ENCODE results near the gene CD47. TPM values are rescaled to one million over a fixed set of nuclear protein-coding genes. Genes with fewer than 3 reads are reported as not detected.

CD47 gene
- total and polyA plus RNA-seq, 2 of the 13 experiments (the other 11 are each of a cell fraction or from before 2014, with no cell fraction given), result 3.3 to 6.5 TPM

- ChIA-PET POLR2A (no interaction called here), CTCF (ENCODE audit: low intra/inter-chr PET ratio, low total read pairs) (no interaction called here)
- FAIRE-seq (no peak), ATAC-seq (no peak), DNase-seq (ENCODE audit: low spot score) (no peak)
- no peak overlapping the region for H3K27ac ChIP-seq (ENCODE audit: extremely low read length, insufficient read depth, low read length)
- H2AFZ ChIP-seq (ENCODE audit: low read length), result no peak overlapping the region
- H3K79me2 ChIP-seq (ENCODE audit: insufficient read depth, low read length), result no peaks in the 10 kb centered on the region
- in situ Hi-C loops (cut with HindIII; ENCODE audit: extremely low pct_ligation_motif_present, low pct_unique_long_range_greater_than_20kb) (no loop called here), intact Hi-C loops (cut with micrococcal nuclease; ENCODE audit: unreplicated experiment) (no loop called here)
- H3K4me1 ChIP-seq (ENCODE audit: insufficient read depth, low read length), result no peaks in the 10 kb centered on the region
- no peaks in the 10 kb centered on the region for H3K36me3 ChIP-seq (replicated peaks in 1 of 2; ENCODE audit: control insufficient read depth in 1 of 2, insufficient read depth in 2 of 2, low read length in 2 of 2)
- H3K9me3 ChIP-seq (ENCODE audit: low read length), result no peaks in the 10 kb centered on the region
- no peak overlapping the region for H3K9ac ChIP-seq (ENCODE audit: insufficient read depth, low read depth, low read length)
- TF ChIP-seq TBX2 (CRISPR knock-in tag; IDR thresholded peaks at IDR 0.05; ENCODE audit: borderline replicate concordance) (no peak), ATF7-NPFF (CRISPR knock-in tag; IDR thresholded peaks at IDR 0.05; ENCODE audit: low read depth) (no peak)
- 28% methylated on average over 12 of the region's 13 CpGs for WGBS (ENCODE audit: low lambda C conversion rate)
- no peaks in the 10 kb centered on the region for H4K20me1 ChIP-seq (ENCODE audit: insufficient read depth, low read length)
- BruUV-seq (replicated peaks), result no TSS peak
- no peak overlapping the region for H3K4me2 ChIP-seq (ENCODE audit: low read depth, low read length)
- H3K27me3 ChIP-seq (ENCODE audit: control insufficient read depth in 1 of 2, insufficient read depth in 2 of 2, low read length in 2 of 2), result no peaks in the 10 kb centered on the region; a peak in 1 of 5 replicates
- no peak overlapping the region for H3K4me3 ChIP-seq (replicated peaks in 1 of 3; ENCODE audit: insufficient read depth in 1 of 3, low read depth in 2 of 3, low read length in 3 of 3)
These were observed 46.0 kb upstream of the CD47 start for GRCh38 chr3:108136561-108137459.

- in situ Hi-C loops (cut with HindIII; ENCODE audit: extremely low pct_ligation_motif_present, low pct_unique_long_range_greater_than_20kb) (no loop called here), intact Hi-C loops (cut with micrococcal nuclease; ENCODE audit: unreplicated experiment) (no loop called here)
- H3K9me3 ChIP-seq (ENCODE audit: low read length), result no peaks in the 10 kb centered on the region
- WGBS (ENCODE audit: low lambda C conversion rate), result 0% methylated on average over 1 of the region's 1 CpG
- ATAC-seq (no peak), FAIRE-seq (no peak), DNase-seq (ENCODE audit: low spot score) (no peak)
- CTCF ChIA-PET (ENCODE audit: low intra/inter-chr PET ratio, low total read pairs), result no interaction called here
- H3K4me2 ChIP-seq (ENCODE audit: low read depth, low read length), result no peak overlapping the region
- H4K20me1 ChIP-seq (ENCODE audit: insufficient read depth, low read length), result no peaks in the 10 kb centered on the region
- H3K4me3 ChIP-seq (replicated peaks in 1 of 3; ENCODE audit: insufficient read depth in 1 of 3, low read depth in 2 of 3, low read length in 3 of 3), result no peak overlapping the region
- H3K4me1 ChIP-seq (ENCODE audit: insufficient read depth, low read length), result no peaks in the 10 kb centered on the region
- BruUV-seq (replicated peaks), result no TSS peak
- H3K79me2 ChIP-seq (ENCODE audit: insufficient read depth, low read length), result no peaks in the 10 kb centered on the region
- H3K36me3 ChIP-seq (replicated peaks in 1 of 2; ENCODE audit: control insufficient read depth in 1 of 2, insufficient read depth in 2 of 2, low read length in 2 of 2), result no peaks in the 10 kb centered on the region
- H3K27ac ChIP-seq (ENCODE audit: extremely low read length, insufficient read depth, low read length), result no peak overlapping the region
- H3K27me3 ChIP-seq (ENCODE audit: control insufficient read depth in 1 of 2, insufficient read depth in 2 of 2, low read length in 2 of 2), result no peaks in the 10 kb centered on the region; a peak in 1 of 5 replicates
- no peak overlapping the region for H2AFZ ChIP-seq (ENCODE audit: low read length)
- H3K9ac ChIP-seq (ENCODE audit: insufficient read depth, low read depth, low read length), result no peak overlapping the region
- POLR2A ChIA-PET, result no interaction called here
- TF ChIP-seq YEATS4 (CRISPR knock-in tag; IDR thresholded peaks at IDR 0.05; ENCODE audit: borderline replicate concordance), result no peak
- no peak for TF ChIP-seq KLF11 (CRISPR knock-in tag; IDR thresholded peaks at IDR 0.05)
- no peak for TF ChIP-seq SP5 (CRISPR knock-in tag; IDR thresholded peaks at IDR 0.05; ENCODE audit: borderline replicate concordance, low read depth)
- no peak for TF ChIP-seq REST (IDR thresholded peaks at IDR 0.05; ENCODE audit: borderline replicate concordance in 1 of 2, low read depth in 1 of 2, low read length in 2 of 2)
- TF ChIP-seq POGZ (CRISPR knock-in tag; IDR thresholded peaks at IDR 0.05), result no peak
- TF ChIP-seq ZNF17 (CRISPR knock-in tag; IDR thresholded peaks at IDR 0.05), result no peak
- TF ChIP-seq ZNF614 (CRISPR knock-in tag; IDR thresholded peaks at IDR 0.05; ENCODE audit: borderline replicate concordance), result no peak
- TF ChIP-seq TRIM22 (IDR thresholded peaks at IDR 0.05), result no peak
- no peak for TF ChIP-seq ZNF558 (CRISPR knock-in tag; IDR thresholded peaks at IDR 0.05; ENCODE audit: borderline replicate concordance)
- TF ChIP-seq ZNF160 (CRISPR knock-in tag; IDR thresholded peaks at IDR 0.05), result no peak
- no peak for TF ChIP-seq SIN3A (IDR thresholded peaks at IDR 0.05; ENCODE audit: borderline replicate concordance, low read depth, low read length)
- no peak for TF ChIP-seq SMAD9 (CRISPR knock-in tag; IDR thresholded peaks at IDR 0.05)
These were observed 43.7 kb upstream of the CD47 start for GRCh38 chr3:108134555-108134880.
